ENCODE measurements around the gene OCA2.

DNA sequence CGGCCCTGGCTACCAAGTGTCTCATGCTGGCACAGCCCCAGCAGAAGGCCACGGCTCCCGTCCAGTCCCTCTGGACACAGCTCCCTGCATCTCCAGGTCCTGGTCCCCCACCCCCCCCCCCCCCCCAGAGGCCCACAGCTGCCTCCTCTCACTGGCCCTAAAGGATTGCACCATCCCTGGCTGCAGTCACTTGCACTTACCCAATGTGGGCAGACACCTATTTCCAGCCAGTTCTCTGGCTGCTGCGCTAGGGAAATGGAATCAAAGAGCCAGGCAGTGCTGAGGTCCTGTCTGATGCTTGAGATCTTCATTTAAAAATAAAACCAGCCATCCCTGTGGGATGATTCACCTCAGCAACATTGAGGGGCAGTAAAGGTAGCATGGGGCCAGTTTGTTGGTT lies 346.4 kb downstream of the OCA2 start:
- TF ChIP-seq, protein P1, sequence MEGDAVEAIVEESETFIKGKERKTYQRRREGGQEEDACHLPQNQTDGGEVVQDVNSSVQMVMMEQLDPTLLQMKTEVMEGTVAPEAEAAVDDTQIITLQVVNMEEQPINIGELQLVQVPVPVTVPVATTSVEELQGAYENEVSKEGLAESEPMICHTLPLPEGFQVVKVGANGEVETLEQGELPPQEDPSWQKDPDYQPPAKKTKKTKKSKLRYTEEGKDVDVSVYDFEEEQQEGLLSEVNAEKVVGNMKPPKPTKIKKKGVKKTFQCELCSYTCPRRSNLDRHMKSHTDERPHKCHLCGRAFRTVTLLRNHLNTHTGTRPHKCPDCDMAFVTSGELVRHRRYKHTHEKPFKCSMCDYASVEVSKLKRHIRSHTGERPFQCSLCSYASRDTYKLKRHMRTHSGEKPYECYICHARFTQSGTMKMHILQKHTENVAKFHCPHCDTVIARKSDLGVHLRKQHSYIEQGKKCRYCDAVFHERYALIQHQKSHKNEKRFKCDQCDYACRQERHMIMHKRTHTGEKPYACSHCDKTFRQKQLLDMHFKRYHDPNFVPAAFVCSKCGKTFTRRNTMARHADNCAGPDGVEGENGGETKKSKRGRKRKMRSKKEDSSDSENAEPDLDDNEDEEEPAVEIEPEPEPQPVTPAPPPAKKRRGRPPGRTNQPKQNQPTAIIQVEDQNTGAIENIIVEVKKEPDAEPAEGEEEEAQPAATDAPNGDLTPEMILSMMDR (IDR thresholded peaks at IDR 0.05), result no peak
- TF ChIP-seq POLR2A (IDR thresholded peaks at IDR 0.05), result no peak
